Skeletal muscle tissue (tissue), 5 donors: Measurements from ENCODE around the gene WSB2. TPM values are rescaled to one million over a fixed set of nuclear protein-coding genes. Genes with fewer than 3 reads are reported as not detected.
"Not testable (repeated sequence)": the region's sequence is repeated elsewhere in the genome, so short reads cannot be mapped to it uniquely, and the experiment has no call there.

ENCODE experiments used
- H3K27ac ChIP-seq: one replicate; pipeline ENCODE4 v1.7.0; 2013; ENCODE audit warnings: mild to moderate bottlenecking, low read depth, low read length, inconsistent platforms
- H3K27me3 ChIP-seq, 3 donors: one replicate each; pipeline ENCODE4 v1.7.0; 2013; ENCODE audit warnings: low read length in 3 of 3; ENCODE audit not compliant: control insufficient read depth in 3 of 3, insufficient read depth in 3 of 3
- H3K36me3 ChIP-seq, 3 donors: one replicate each; pipeline ENCODE4 v1.7.0; 2013; ENCODE audit warnings: low read length in 3 of 3; ENCODE audit not compliant: control insufficient read depth in 3 of 3, insufficient read depth in 3 of 3
- H3K4me1 ChIP-seq, 3 donors: one replicate each; pipeline ENCODE4 v1.7.0; 2013; ENCODE audit warnings: low read length in 3 of 3, mild to moderate bottlenecking in 3 of 3; ENCODE audit not compliant: control insufficient read depth in 3 of 3, insufficient read depth in 3 of 3
- H3K4me3 ChIP-seq, 3 donors: one replicate each; pipeline ENCODE4 v1.7.0; 2013; ENCODE audit warnings: low read length in 3 of 3
- H3K9ac ChIP-seq, 3 donors: one replicate each; pipeline ENCODE4 v1.7.0; 2013; ENCODE audit warnings: low read length in 3 of 3, mild to moderate bottlenecking in 3 of 3, moderate library complexity in 2 of 3, low read depth in 1 of 3
- H3K9me3 ChIP-seq, 3 donors: one replicate each; pipeline ENCODE4 v1.7.0; 2013; ENCODE audit warnings: low read length in 3 of 3; ENCODE audit not compliant: control insufficient read depth in 3 of 3
- small RNA-seq: library from RNA; depleted of rRNA; stranded (forward); fragments of <200 nt; gene quantifications from one replicate; pipeline ENCODE3, GENCODE V24; 2014
- total RNA-seq: library from RNA; depleted of rRNA; stranded (reverse); fragments of >200 nt; gene quantifications from one replicate; pipeline ENCODE4 v1.2.3, GENCODE V29; 2014
- donor health status: Osteomylitis.

WSB2 gene
- total RNA-seq, 1 donor from 2014 or later: 96.6 TPM

- no peak overlapping the region for H3K27ac ChIP-seq
- no peak overlapping the region for H3K9ac ChIP-seq
- H3K27me3 ChIP-seq: peaks cover 0 to 5% (median 0%) of the 10 kb centered on the region in 3 donors
- H3K9me3 ChIP-seq: no peaks in the 10 kb centered on the region
- H3K36me3 ChIP-seq: no peaks in the 10 kb centered on the region
- peaks cover 0 to under 1% (median 0%) of the 10 kb centered on the region in 3 donors for H3K4me1 ChIP-seq
- no peak overlapping the region for H3K4me3 ChIP-seq
Measured at GRCh38 chr12:118010903-118011302, 50.1 kb downstream of the WSB2 start.

- not testable (repeated sequence) for H3K4me1 ChIP-seq, H3K9ac ChIP-seq, H3K27me3 ChIP-seq, H3K36me3 ChIP-seq, H3K9me3 ChIP-seq, H3K4me3 ChIP-seq, H3K27ac ChIP-seq
Measured at GRCh38 chr12:117999806-118000205, 61.2 kb downstream of the WSB2 start.

GRCh38 chr12:117998719-117999118 lies 62.3 kb downstream of the WSB2 start:
- H3K36me3 ChIP-seq: no peaks in the 10 kb centered on the region
- H3K4me1 ChIP-seq: no peaks in the 10 kb centered on the region
- H3K4me3 ChIP-seq: no peak overlapping the region
- H3K27ac ChIP-seq: no peak overlapping the region
- no peak overlapping the region for H3K9ac ChIP-seq
- H3K9me3 ChIP-seq: peaks cover 0 to 2% (median 0%) of the 10 kb centered on the region in 3 donors
- H3K27me3 ChIP-seq: no peaks in the 10 kb centered on the region

GRCh38 chr12:117994551-117995438 lies 66.2 kb downstream of the WSB2 start:
- Histone ChIP-seq H3K27me3 (no peaks in the 10 kb centered on the region), H3K9me3 (peaks cover 0 to 3% (median 0%) of the 10 kb centered on the region in 3 donors), H3K27ac (no peak overlapping the region), H3K9ac (no peak overlapping the region), H3K4me3 (no peak overlapping the region), H3K36me3 (no peaks in the 10 kb centered on the region), H3K4me1 (no peaks in the 10 kb centered on the region)

DNA sequence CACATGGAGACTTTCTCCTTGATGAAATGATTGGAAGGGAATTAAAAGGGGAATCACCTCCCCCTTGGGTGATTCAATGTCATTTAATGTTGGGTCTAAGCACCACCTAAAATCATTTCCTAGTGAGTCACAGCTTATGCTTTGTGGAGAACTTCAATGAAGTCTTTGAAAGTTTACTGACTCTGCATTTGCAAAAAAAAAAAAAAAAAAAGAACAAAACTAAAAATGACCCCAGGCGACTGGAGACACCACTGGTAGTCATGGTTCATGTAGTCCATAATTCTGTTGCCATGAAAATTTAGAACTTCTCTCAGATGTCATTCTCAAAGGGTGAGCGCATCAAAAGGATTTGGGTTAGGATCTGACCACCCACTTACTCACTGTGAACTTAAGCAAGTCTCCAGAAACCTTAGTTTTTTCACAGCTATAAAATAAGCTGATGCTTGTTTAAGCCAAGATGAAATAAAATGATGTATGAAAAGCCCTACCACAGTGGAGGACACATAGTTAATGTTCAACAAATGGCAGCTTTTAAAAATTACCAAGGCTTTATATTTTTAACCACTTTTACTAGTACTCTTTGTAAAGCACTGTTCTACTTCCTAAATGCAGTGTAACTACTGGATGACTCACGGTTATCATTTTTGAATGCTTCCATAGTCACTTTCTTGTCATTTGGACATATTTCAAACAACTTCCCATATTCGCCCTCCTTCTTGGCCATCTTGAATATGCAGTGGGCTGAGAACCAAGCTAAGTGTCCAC lies 74.1 kb downstream of the WSB2 start:
- no peak overlapping the region for H3K4me3 ChIP-seq
- H3K27ac ChIP-seq: no peak overlapping the region
- H3K9ac ChIP-seq: no peak overlapping the region
- H3K36me3 ChIP-seq: no peaks in the 10 kb centered on the region
- H3K27me3 ChIP-seq: peaks cover 0 to 4% (median 0%) of the 10 kb centered on the region in 3 donors
- H3K9me3 ChIP-seq: no peaks in the 10 kb centered on the region
- H3K4me1 ChIP-seq: no peaks in the 10 kb centered on the region

- no peak overlapping the region for H3K4me3 ChIP-seq
Measured at GRCh38 chr12:117985182-117985581, 75.8 kb downstream of the WSB2 start.

More at GRCh38 chr12:117985182-117985581, 75.8 kb downstream of the WSB2 start:
- no peaks in the 10 kb centered on the region for H3K4me1 ChIP-seq
- H3K9ac ChIP-seq: no peak overlapping the region
- H3K9me3 ChIP-seq: no peaks in the 10 kb centered on the region
- H3K27me3 ChIP-seq: peaks cover 0 to 4% (median 0%) of the 10 kb centered on the region in 3 donors
- H3K36me3 ChIP-seq: no peaks in the 10 kb centered on the region
- H3K27ac ChIP-seq: no peak overlapping the region

Small RNA genes lying within 50 kb of the gene (small RNA-seq; reads per million reads assigned to genes)
- not detected for gene AC131159.1

Other genes starting within 250 kb of the WSB2 start
- under 0.01 TPM for gene KSR2, start 92.2 kb downstream of the WSB2 start, total RNA-seq
- gene RFC5, start 44.5 kb downstream of the WSB2 start, total RNA-seq: 16.7 TPM
- gene VSIG10, start 42.8 kb upstream of the WSB2 start, total RNA-seq: 20.4 TPM
- 124 TPM for gene PEBP1, start 74.9 kb upstream of the WSB2 start, total RNA-seq